Brain microvascular endothelial cell (primary cell): ENCODE data around the gene GRID1.

Source experiments
- DNase-seq: peaks from one replicate; pipeline ENCODE4 v3.0.0-alpha.2; 2020
- H3K27ac ChIP-seq: fragments of 250-450 bp; sonication (Bioruptor Pico); 2 replicates; pipeline ENCODE4 v1.5.1; 2020; ENCODE audit warnings: mild to moderate bottlenecking, moderate library complexity
- H3K27me3 ChIP-seq: fragments of 250-450 bp; sonication (Bioruptor Pico); replicated peaks from 2 replicates; pipeline ENCODE4 v1.5.1; 2020; ENCODE audit warnings: mild to moderate bottlenecking
- H3K36me3 ChIP-seq: fragments of 250-450 bp; sonication (Bioruptor Pico); replicated peaks from 2 replicates; pipeline ENCODE4 v1.5.1; 2020; ENCODE audit warnings: mild to moderate bottlenecking
- H3K4me3 ChIP-seq: 2 replicates; pipeline ENCODE4 v1.5.1; 2011; ENCODE audit warnings: low read depth, mild to moderate bottlenecking, control low read depth, low read length, moderate library complexity
- CTCF ChIP-seq: IDR thresholded peaks from 2 replicates; pipeline ENCODE4 v1.5.1; 2011; ENCODE audit warnings: low read depth, mild to moderate bottlenecking, moderate library complexity, low read length, control low read depth, inconsistent platforms; ENCODE audit errors: missing control alignments
- in situ Hi-C: cut with HindIII; loops from 2 replicates; pipeline ENCODE4 v1.10.0; 2017; ENCODE audit warnings: low sequenced_read_pairs, low pct_ligation_motif_present

Gene GRID1

GRCh38 chr10:85926136-85926535, 440.5 kb downstream of the GRID1 start:
- no peak for DNase-seq
- Histone ChIP-seq H3K27ac (no peak overlapping the region), H3K27me3 (no peaks in the 10 kb centered on the region), H3K36me3 (no peaks in the 10 kb centered on the region), H3K4me3 (no peak overlapping the region)
- in situ Hi-C loops = no loop called here
- no peak for TF ChIP-seq CTCF

- no peaks in the 10 kb centered on the region for H3K27me3 ChIP-seq
- H3K36me3 ChIP-seq = no peaks in the 10 kb centered on the region
- no peak overlapping the region for H3K27ac ChIP-seq
- no peak for TF ChIP-seq CTCF
- in situ Hi-C loops = no loop called here
- no peak for DNase-seq
- no peak overlapping the region for H3K4me3 ChIP-seq
Measured at GRCh38 chr10:85925201-85925750, 441.3 kb downstream of the GRID1 start.

- no peak overlapping the region for H3K27ac ChIP-seq
- in situ Hi-C loops = no loop called here
- no peaks in the 10 kb centered on the region for H3K27me3 ChIP-seq
- H3K36me3 ChIP-seq = no peaks in the 10 kb centered on the region
- no peak for TF ChIP-seq CTCF
- H3K4me3 ChIP-seq = no peak overlapping the region
- DNase-seq = no peak
Measured at GRCh38 chr10:85924382-85925102, 442.1 kb downstream of the GRID1 start.

GRCh38 chr10:85922356-85923129, 444.1 kb downstream of the GRID1 start:
- TF ChIP-seq CTCF = no peak

GRCh38 chr10:85921789-85922188, 444.8 kb downstream of the GRID1 start:
- Histone ChIP-seq H3K27ac (no peak overlapping the region), H3K27me3 (no peaks in the 10 kb centered on the region), H3K36me3 (no peaks in the 10 kb centered on the region), H3K4me3 (no peak overlapping the region)
- TF ChIP-seq CTCF = no peak
- no peak for DNase-seq
- in situ Hi-C loops = no loop called here

More at GRCh38 chr10:85922356-85923129, 444.1 kb downstream of the GRID1 start:
- Histone ChIP-seq H3K27me3 (no peaks in the 10 kb centered on the region), H3K4me3 (no peak overlapping the region), H3K27ac (no peak overlapping the region), H3K36me3 (no peaks in the 10 kb centered on the region)
- in situ Hi-C loops = no loop called here
- no peak for DNase-seq
